Kidney (tissue), 14 donors: Measurements from ENCODE around the gene HOXB3. TPM values are rescaled to one million over a fixed set of nuclear protein-coding genes. Genes with fewer than 3 reads are reported as not detected.

Experiments used
- DNase-seq, 5 donors: peaks; one replicate each; pipeline ENCODE4 v3.0.0-alpha.2; 2013 to 2020
- FAIRE-seq: peaks from 2 replicates; lab custom pipeline; 2012; peaks lifted over from hg19 to GRCh38; lab: Jason Lieb, UNC
- H3K27ac ChIP-seq, 2 donors: one replicate each; pipeline ENCODE4 v1.7.0; 2013; ENCODE audit warnings: low read depth in 2 of 2, low read length in 2 of 2, inconsistent platforms in 1 of 2
- H3K27me3 ChIP-seq: one replicate; pipeline ENCODE4 v1.7.1; 2013; ENCODE audit warnings: low read length, inconsistent platforms; ENCODE audit not compliant: control insufficient read depth, insufficient read depth
- H3K36me3 ChIP-seq, 3 donors: one replicate each; pipeline versions ENCODE4 v1.7.0 to v1.7.1; 2013; ENCODE audit warnings: low read length in 3 of 3, control low read depth in 1 of 3, inconsistent platforms in 1 of 3; ENCODE audit not compliant: insufficient read depth in 3 of 3, control insufficient read depth in 2 of 3
- H3K4me1 ChIP-seq, 3 donors: one replicate each; pipeline versions ENCODE4 v1.7.0 to v1.7.1; 2013; ENCODE audit warnings: low read length in 3 of 3, inconsistent platforms in 1 of 3, low read depth in 1 of 3; ENCODE audit not compliant: control insufficient read depth in 2 of 3, insufficient read depth in 2 of 3
- H3K4me3 ChIP-seq, 3 donors: one replicate each; pipeline versions ENCODE4 v1.7.0 to v1.8.1; 2013; ENCODE audit warnings: low read length in 3 of 3, control low read depth in 1 of 3, inconsistent platforms in 1 of 3
- H3K9ac ChIP-seq, 3 donors: one replicate each; pipeline versions ENCODE4 v1.7.0 to v1.7.1; 2013; ENCODE audit warnings: low read length in 3 of 3, control low read depth in 1 of 3, inconsistent platforms in 1 of 3
- H3K9me3 ChIP-seq, 3 donors: one replicate each; pipeline versions ENCODE4 v1.7.0 to v1.7.1; 2013; ENCODE audit warnings: low read length in 3 of 3, control low read depth in 1 of 3, inconsistent platforms in 1 of 3; ENCODE audit not compliant: control insufficient read depth in 2 of 3, insufficient read depth in 1 of 3
- CTCF ChIP-seq: IDR thresholded peaks from 3 replicates; pipeline ENCODE4 v1.5.1; 2012; ENCODE audit warnings: mild to moderate bottlenecking, moderate library complexity, borderline replicate concordance; ENCODE audit not compliant: insufficient read depth; ENCODE audit errors: extremely low read depth
- intact Hi-C: fragments of 100-400 bp; cut with DNase I; formaldehyde crosslinking; loops from one replicate; pipeline ENCODE4 v1.11.1; 2022
- polyA plus RNA-seq: library from polyadenylated mRNA; stranded (reverse); fragments of 350-450 nt; fragmentation: Illumina TruSeq; extraction: RNeasy Lipid Tissue Mini Kit (QIAGEN cat#74804); gene quantifications from one replicate; pipeline ENCODE4 v1.2.3, GENCODE V29; 2014; ENCODE audit warnings: low read depth, low replicate concordance; ENCODE audit not compliant: insufficient read depth
- total RNA-seq: library from RNA; stranded (reverse); fragmentation: NEBNext Ultra II Directional; extraction: Animal tissue kit (Norgen Biotek cat#: 25700); gene quantifications from one replicate; pipeline ENCODE4 v1.2.1, GENCODE V29; 2021
- donor health status: control.
- donor health status: control.
- donor health status: control.
- donor health status: control.
- donor health status: control.
- donor health status: DM: yes; HTN: yes; CAD: no.
- donor health status: Normal renal cell carcinoma (clear cell type).

HOXB3 gene
- total and polyA plus RNA-seq, 2 donors from 2014 or later = 12.1 to 99.0 TPM

GRCh38 chr17:48587276-48588073 is 2.6 kb downstream of the HOXB3 start:
- H3K4me3 ChIP-seq = peak overlapping the region; percentile 87 to 93 (median 88)
- DNase-seq = peak in 3 of 5 donors; percentile 79 to 95 (median 93)
- no peaks in the 10 kb centered on the region for H3K9me3 ChIP-seq
- no peak for FAIRE-seq
- peak overlapping the region; percentile 86 to 95 (median 91) for H3K9ac ChIP-seq
- H3K27me3 ChIP-seq = no peaks in the 10 kb centered on the region
- peaks cover 12 to 31% (median 16%) of the 10 kb centered on the region in 3 donors for H3K4me1 ChIP-seq
- peak overlapping the region; percentile 93 to 98 for H3K27ac ChIP-seq
- TF ChIP-seq CTCF = no peak
- intact Hi-C loops = no loop called here
- H3K36me3 ChIP-seq = peaks cover 0 to 5% (median 0%) of the 10 kb centered on the region in 3 donors

GRCh38 chr17:48586355-48587258 is 3.4 kb downstream of the HOXB3 start:
- Histone ChIP-seq H3K4me3 (peak overlapping the region; percentile 87 to 93 (median 88)), H3K9ac (peak overlapping the region; percentile 86 to 95 (median 91)), H3K27ac (peak overlapping the region; percentile 93 to 98), H3K9me3 (no peaks in the 10 kb centered on the region), H3K4me1 (peaks cover 12 to 31% (median 16%) of the 10 kb centered on the region in 3 donors), H3K27me3 (no peaks in the 10 kb centered on the region), H3K36me3 (peaks cover 0 to 5% (median 0%) of the 10 kb centered on the region in 3 donors)
- no peak for FAIRE-seq
- no peak for TF ChIP-seq CTCF
- peak in 1 of 5 donors; percentile 73 for DNase-seq
- intact Hi-C loops = no loop called here

- Histone ChIP-seq H3K4me1 (peaks cover 12 to 30% (median 16%) of the 10 kb centered on the region in 3 donors), H3K4me3 (peak overlapping the region; percentile 3 to 45 (median 37)), H3K36me3 (peaks cover 0 to 2% (median 0%) of the 10 kb centered on the region in 3 donors), H3K9ac (peak overlapping the region in 2 of 3 donors; percentile 83 to 91), H3K27me3 (no peaks in the 10 kb centered on the region), H3K9me3 (no peaks in the 10 kb centered on the region), H3K27ac (peak overlapping the region; percentile 93 to 98)
- TF ChIP-seq CTCF = no peak
- intact Hi-C loops = no loop called here
- no peak for DNase-seq
- no peak for FAIRE-seq
Observed at GRCh38 chr17:48584223-48584741, 5.8 kb downstream of the HOXB3 start.
